Mesothelial cell of epicardium (in vitro differentiated cells): ENCODE results near the gene RUNX1. TPM values are rescaled to one million over a fixed set of nuclear protein-coding genes. Genes with fewer than 3 reads are reported as not detected.
A peak's percentile ranks its signal among the peaks of the same experiment; 100 is the strongest.

Experiments used
- DNase-seq, 2 experiments: peaks; one replicate each; pipeline ENCODE4 v3.0.0; 2021; ENCODE audit warnings: low spot score in 2 of 2; ENCODE audit not compliant: unreplicated experiment in 2 of 2
- H3K27ac Mint-ChIP-seq: 2 replicates; pipeline ENCODE4 v1.8.0; 2021; ENCODE audit warnings: mixed read lengths
- H3K27me3 Mint-ChIP-seq: 2 replicates; pipeline ENCODE4 v1.8.0; 2021; ENCODE audit warnings: low read depth, mixed read lengths
- H3K36me3 Mint-ChIP-seq: 2 replicates; pipeline ENCODE4 v1.8.0; 2021; ENCODE audit warnings: mixed read lengths
- H3K4me1 Mint-ChIP-seq: 2 replicates; pipeline ENCODE4 v1.8.0; 2021; ENCODE audit warnings: mixed read lengths
- H3K4me3 Mint-ChIP-seq: 2 replicates; pipeline ENCODE4 v1.8.0; 2021; ENCODE audit warnings: mild to moderate bottlenecking, moderate library complexity, mixed read lengths
- H3K9me3 Mint-ChIP-seq: 2 replicates; pipeline ENCODE4 v1.8.0; 2021; ENCODE audit warnings: mixed read lengths
- CTCF ChIP-seq: fragments of 200-600 bp; sonication (generic); IDR thresholded peaks from one replicate; pipeline ENCODE4 v1.5.0; 2021; ENCODE audit warnings: antibody characterized with exemption; ENCODE audit not compliant: unreplicated experiment
- total RNA-seq: library from RNA; stranded (reverse); gene quantifications from 3 replicates; pipeline ENCODE4 v1.2.1, GENCODE V29; 2021

The RUNX1 gene
- total RNA-seq, 1 donor from 2014 or later = 41.2 TPM

- H3K27me3 Mint-ChIP-seq = peaks cover 18% of the 10 kb centered on the region
- no peak overlapping the region for H3K27ac Mint-ChIP-seq
- TF ChIP-seq CTCF = peak; percentile 94
- H3K4me3 Mint-ChIP-seq = peak overlapping the region; percentile 28
- peaks cover 6% of the 10 kb centered on the region for H3K4me1 Mint-ChIP-seq
- H3K9me3 Mint-ChIP-seq = no peaks in the 10 kb centered on the region
- DNase-seq = peak; percentile 48 to 71
- H3K36me3 Mint-ChIP-seq = no peaks in the 10 kb centered on the region
Observed at GRCh38 chr21:34745557-34746255, 303.4 kb downstream of the RUNX1 start.

- no peaks in the 10 kb centered on the region for H3K9me3 Mint-ChIP-seq
- no peak overlapping the region for H3K27ac Mint-ChIP-seq
- TF ChIP-seq CTCF = no peak
- peaks cover 18% of the 10 kb centered on the region for H3K27me3 Mint-ChIP-seq
- DNase-seq = no peak
- peaks cover 6% of the 10 kb centered on the region for H3K4me1 Mint-ChIP-seq
- no peak overlapping the region for H3K4me3 Mint-ChIP-seq
- no peaks in the 10 kb centered on the region for H3K36me3 Mint-ChIP-seq
Observed at GRCh38 chr21:34744801-34745200, 304.3 kb downstream of the RUNX1 start.

GRCh38 chr21:34743831-34744230, 305.3 kb downstream of the RUNX1 start:
- peaks cover 6% of the 10 kb centered on the region for H3K4me1 Mint-ChIP-seq
- no peak for TF ChIP-seq CTCF
- no peak overlapping the region for H3K4me3 Mint-ChIP-seq
- no peaks in the 10 kb centered on the region for H3K9me3 Mint-ChIP-seq
- H3K27me3 Mint-ChIP-seq = peaks cover 18% of the 10 kb centered on the region
- no peak overlapping the region for H3K27ac Mint-ChIP-seq
- no peak for DNase-seq
- no peaks in the 10 kb centered on the region for H3K36me3 Mint-ChIP-seq

- H3K27me3 Mint-ChIP-seq = peaks cover 18% of the 10 kb centered on the region
- no peak overlapping the region for H3K27ac Mint-ChIP-seq
- H3K36me3 Mint-ChIP-seq = no peaks in the 10 kb centered on the region
- TF ChIP-seq CTCF = no peak
- DNase-seq = no peak
- H3K4me3 Mint-ChIP-seq = no peak overlapping the region
- peaks cover 6% of the 10 kb centered on the region for H3K4me1 Mint-ChIP-seq
- H3K9me3 Mint-ChIP-seq = no peaks in the 10 kb centered on the region
Observed at GRCh38 chr21:34743285-34743684, 305.8 kb downstream of the RUNX1 start.

- peaks cover 11% of the 10 kb centered on the region for H3K4me1 Mint-ChIP-seq
- no peak for DNase-seq
- H3K36me3 Mint-ChIP-seq = no peaks in the 10 kb centered on the region
- no peak overlapping the region for H3K27ac Mint-ChIP-seq
- H3K27me3 Mint-ChIP-seq = peaks cover 18% of the 10 kb centered on the region
- H3K9me3 Mint-ChIP-seq = no peaks in the 10 kb centered on the region
- no peak for TF ChIP-seq CTCF
- no peak overlapping the region for H3K4me3 Mint-ChIP-seq
Observed at GRCh38 chr21:34740198-34740597, 308.9 kb downstream of the RUNX1 start.
